ENCODE data around the gene FBXO31.

FBXO31 gene

GRCh38 chr16:87425941-87426340 is 42.4 kb upstream of the FBXO31 start:
- H3K27ac ChIP-seq (ENCODE audit: extremely low read depth, low read depth, low read length): no peak overlapping the region
- ChIA-PET CTCF (interaction anchor here (0.6 to 3.1 kb wide), 6 partner anchors 10 to 444 kb away, joined by 3 to 13 read pairs (median 4); no protein-coding TSS in a partner anchor), POLR2A (interaction anchor here (0.7 kb wide), 1 partner anchor 289 kb away, joined by 3 read pairs; no protein-coding TSS in a partner anchor)
- no peak overlapping the region for H3K4me3 ChIP-seq (ENCODE audit: low read depth, low read length)
- H3K9me3 ChIP-seq (ENCODE audit: control insufficient read depth, insufficient read depth, low read depth, low read length): no peaks in the 10 kb centered on the region
- TF ChIP-seq, protein P1, sequence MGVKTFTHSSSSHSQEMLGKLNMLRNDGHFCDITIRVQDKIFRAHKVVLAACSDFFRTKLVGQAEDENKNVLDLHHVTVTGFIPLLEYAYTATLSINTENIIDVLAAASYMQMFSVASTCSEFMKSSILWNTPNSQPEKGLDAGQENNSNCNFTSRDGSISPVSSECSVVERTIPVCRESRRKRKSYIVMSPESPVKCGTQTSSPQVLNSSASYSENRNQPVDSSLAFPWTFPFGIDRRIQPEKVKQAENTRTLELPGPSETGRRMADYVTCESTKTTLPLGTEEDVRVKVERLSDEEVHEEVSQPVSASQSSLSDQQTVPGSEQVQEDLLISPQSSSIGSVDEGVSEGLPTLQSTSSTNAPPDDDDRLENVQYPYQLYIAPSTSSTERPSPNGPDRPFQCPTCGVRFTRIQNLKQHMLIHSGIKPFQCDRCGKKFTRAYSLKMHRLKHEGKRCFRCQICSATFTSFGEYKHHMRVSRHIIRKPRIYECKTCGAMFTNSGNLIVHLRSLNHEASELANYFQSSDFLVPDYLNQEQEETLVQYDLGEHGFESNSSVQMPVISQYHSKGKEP (tag by site-specific recombination; IDR thresholded peaks at IDR 0.05): no peak
- no peak for TF ChIP-seq ZNF658 (tag by site-specific recombination; IDR thresholded peaks at IDR 0.05)
- TF ChIP-seq, protein P2, sequence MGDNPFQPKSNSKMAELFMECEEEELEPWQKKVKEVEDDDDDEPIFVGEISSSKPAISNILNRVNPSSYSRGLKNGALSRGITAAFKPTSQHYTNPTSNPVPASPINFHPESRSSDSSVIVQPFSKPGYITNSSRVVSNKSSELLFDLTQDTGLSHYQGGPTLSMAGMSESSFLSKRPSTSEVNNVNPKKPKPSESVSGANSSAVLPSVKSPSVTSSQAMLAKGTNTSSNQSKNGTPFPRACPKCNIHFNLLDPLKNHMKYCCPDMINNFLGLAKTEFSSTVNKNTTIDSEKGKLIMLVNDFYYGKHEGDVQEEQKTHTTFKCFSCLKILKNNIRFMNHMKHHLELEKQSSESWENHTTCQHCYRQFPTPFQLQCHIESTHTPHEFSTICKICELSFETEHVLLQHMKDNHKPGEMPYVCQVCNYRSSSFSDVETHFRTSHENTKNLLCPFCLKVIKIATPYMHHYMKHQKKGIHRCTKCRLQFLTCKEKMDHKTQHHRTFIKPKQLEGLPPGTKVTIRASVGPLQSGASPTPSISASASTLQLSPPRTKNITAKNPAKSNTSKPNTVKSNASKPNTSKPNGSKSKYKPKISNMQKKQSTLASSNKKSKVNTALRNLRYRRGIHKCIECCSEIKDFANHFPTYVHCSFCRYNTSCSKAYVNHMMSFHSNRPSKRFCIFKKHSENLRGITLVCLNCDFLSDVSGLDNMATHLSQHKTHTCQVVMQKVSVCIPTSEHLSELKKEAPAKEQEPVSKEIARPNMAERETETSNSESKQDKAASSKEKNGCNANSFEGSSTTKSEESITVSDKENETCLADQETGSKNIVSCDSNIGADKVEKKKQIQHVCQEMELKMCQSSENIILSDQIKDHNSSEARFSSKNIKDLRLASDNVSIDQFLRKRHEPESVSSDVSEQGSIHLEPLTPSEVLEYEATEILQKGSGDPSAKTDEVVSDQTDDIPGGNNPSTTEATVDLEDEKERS (tag by site-specific recombination; IDR thresholded peaks at IDR 0.05): no peak
- no peak for TF ChIP-seq ZNF112 (tag by site-specific recombination; IDR thresholded peaks at IDR 0.05)
- no peak for TF ChIP-seq KLF7 (tag by site-specific recombination; IDR thresholded peaks at IDR 0.05; ENCODE audit: borderline replicate concordance)
- TF ChIP-seq ZNF2 (tag by site-specific recombination; IDR thresholded peaks at IDR 0.05): no peak
- no peak for TF ChIP-seq ZNF324 (tag by site-specific recombination; IDR thresholded peaks at IDR 0.05)
- TF ChIP-seq, protein P3, sequence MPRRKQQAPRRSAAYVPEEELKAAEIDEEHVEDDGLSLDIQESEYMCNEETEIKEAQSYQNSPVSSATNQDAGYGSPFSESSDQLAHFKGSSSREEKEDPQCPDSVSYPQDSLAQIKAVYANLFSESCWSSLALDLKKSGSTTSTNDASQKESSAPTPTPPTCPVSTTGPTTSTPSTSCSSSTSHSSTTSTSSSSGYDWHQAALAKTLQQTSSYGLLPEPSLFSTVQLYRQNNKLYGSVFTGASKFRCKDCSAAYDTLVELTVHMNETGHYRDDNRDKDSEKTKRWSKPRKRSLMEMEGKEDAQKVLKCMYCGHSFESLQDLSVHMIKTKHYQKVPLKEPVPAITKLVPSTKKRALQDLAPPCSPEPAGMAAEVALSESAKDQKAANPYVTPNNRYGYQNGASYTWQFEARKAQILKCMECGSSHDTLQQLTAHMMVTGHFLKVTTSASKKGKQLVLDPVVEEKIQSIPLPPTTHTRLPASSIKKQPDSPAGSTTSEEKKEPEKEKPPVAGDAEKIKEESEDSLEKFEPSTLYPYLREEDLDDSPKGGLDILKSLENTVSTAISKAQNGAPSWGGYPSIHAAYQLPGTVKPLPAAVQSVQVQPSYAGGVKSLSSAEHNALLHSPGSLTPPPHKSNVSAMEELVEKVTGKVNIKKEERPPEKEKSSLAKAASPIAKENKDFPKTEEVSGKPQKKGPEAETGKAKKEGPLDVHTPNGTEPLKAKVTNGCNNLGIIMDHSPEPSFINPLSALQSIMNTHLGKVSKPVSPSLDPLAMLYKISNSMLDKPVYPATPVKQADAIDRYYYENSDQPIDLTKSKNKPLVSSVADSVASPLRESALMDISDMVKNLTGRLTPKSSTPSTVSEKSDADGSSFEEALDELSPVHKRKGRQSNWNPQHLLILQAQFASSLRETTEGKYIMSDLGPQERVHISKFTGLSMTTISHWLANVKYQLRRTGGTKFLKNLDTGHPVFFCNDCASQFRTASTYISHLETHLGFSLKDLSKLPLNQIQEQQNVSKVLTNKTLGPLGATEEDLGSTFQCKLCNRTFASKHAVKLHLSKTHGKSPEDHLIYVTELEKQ (tag by site-specific recombination; IDR thresholded peaks at IDR 0.05; ENCODE audit: borderline replicate concordance): no peak
- TF ChIP-seq PRDM6 (tag by site-specific recombination; IDR thresholded peaks at IDR 0.05): no peak
- no peak for TF ChIP-seq ZBTB7A (tag by site-specific recombination; IDR thresholded peaks at IDR 0.05; ENCODE audit: low read depth)
- TF ChIP-seq ZNF548 (tag by site-specific recombination; IDR thresholded peaks at IDR 0.05): no peak
- TF ChIP-seq ZNF837 (tag by site-specific recombination; IDR thresholded peaks at IDR 0.05): no peak
- TF ChIP-seq ZFP41 (tag by site-specific recombination; IDR thresholded peaks at IDR 0.05; ENCODE audit: borderline replicate concordance): no peak
- TF ChIP-seq KLF9 (tag by site-specific recombination; IDR thresholded peaks at IDR 0.05; ENCODE audit: low read depth): no peak
- no peak for TF ChIP-seq ZNF132 (tag by site-specific recombination; IDR thresholded peaks at IDR 0.05; ENCODE audit: borderline replicate concordance)
- TF ChIP-seq ZNF785 (tag by site-specific recombination; IDR thresholded peaks at IDR 0.05): no peak
- no peak for TF ChIP-seq ZNF776 (tag by site-specific recombination; IDR thresholded peaks at IDR 0.05; ENCODE audit: borderline replicate concordance)
- no peak for TF ChIP-seq KLF16 (tag by site-specific recombination; IDR thresholded peaks at IDR 0.05)
- TF ChIP-seq, protein P4, sequence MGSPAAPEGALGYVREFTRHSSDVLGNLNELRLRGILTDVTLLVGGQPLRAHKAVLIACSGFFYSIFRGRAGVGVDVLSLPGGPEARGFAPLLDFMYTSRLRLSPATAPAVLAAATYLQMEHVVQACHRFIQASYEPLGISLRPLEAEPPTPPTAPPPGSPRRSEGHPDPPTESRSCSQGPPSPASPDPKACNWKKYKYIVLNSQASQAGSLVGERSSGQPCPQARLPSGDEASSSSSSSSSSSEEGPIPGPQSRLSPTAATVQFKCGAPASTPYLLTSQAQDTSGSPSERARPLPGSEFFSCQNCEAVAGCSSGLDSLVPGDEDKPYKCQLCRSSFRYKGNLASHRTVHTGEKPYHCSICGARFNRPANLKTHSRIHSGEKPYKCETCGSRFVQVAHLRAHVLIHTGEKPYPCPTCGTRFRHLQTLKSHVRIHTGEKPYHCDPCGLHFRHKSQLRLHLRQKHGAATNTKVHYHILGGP (tag by site-specific recombination; IDR thresholded peaks at IDR 0.05): no peak
- no peaks in the 10 kb centered on the region for H3K4me1 ChIP-seq (ENCODE audit: control insufficient read depth, insufficient read depth, low read length)
- H3K36me3 ChIP-seq (ENCODE audit: control insufficient read depth in 2 of 2, insufficient read depth in 1 of 2, low read length in 2 of 2): peaks cover 10 to 62% of the 10 kb centered on the region in 2 experiments; a peak in 2 of 3 replicates

Data from HEK293 (cell line).